Body of pancreas (tissue), 4 donors: ENCODE results near the gene ZNF324B.

ENCODE experiments used
- POLR2A ChIP-seq, 3 donors: fragments of 450-650 bp; IDR thresholded peaks; one replicate each; pipeline ENCODE4 v1.6.1; 2016; ENCODE audit warnings: antibody characterized with exemption in 3 of 3, mild to moderate bottlenecking in 2 of 3
- TF ChIP-seq, protein P1 (sequence below), 7 experiments: fragments of 450-650 bp in 4 of 7; fragments of 200-600 bp in 3 of 7; sonication (generic) in 3 of 7; IDR thresholded peaks; one replicate each; pipeline ENCODE4 v1.5.1; 2016 to 2019; ENCODE audit warnings: antibody characterized with exemption in 7 of 7

GRCh38 chr19:58480481-58480830, 29.0 kb downstream of the ZNF324B start:
- TF ChIP-seq POLR2A (IDR thresholded peaks at IDR 0.05) = no peak
- TF ChIP-seq, protein P1, sequence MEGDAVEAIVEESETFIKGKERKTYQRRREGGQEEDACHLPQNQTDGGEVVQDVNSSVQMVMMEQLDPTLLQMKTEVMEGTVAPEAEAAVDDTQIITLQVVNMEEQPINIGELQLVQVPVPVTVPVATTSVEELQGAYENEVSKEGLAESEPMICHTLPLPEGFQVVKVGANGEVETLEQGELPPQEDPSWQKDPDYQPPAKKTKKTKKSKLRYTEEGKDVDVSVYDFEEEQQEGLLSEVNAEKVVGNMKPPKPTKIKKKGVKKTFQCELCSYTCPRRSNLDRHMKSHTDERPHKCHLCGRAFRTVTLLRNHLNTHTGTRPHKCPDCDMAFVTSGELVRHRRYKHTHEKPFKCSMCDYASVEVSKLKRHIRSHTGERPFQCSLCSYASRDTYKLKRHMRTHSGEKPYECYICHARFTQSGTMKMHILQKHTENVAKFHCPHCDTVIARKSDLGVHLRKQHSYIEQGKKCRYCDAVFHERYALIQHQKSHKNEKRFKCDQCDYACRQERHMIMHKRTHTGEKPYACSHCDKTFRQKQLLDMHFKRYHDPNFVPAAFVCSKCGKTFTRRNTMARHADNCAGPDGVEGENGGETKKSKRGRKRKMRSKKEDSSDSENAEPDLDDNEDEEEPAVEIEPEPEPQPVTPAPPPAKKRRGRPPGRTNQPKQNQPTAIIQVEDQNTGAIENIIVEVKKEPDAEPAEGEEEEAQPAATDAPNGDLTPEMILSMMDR (IDR thresholded peaks at IDR 0.05) = no peak
